ENCODE measurements around the gene VAC14.
A peak's percentile ranks its signal among the peaks of the same experiment; 100 is the strongest.

The VAC14 gene

DNA sequence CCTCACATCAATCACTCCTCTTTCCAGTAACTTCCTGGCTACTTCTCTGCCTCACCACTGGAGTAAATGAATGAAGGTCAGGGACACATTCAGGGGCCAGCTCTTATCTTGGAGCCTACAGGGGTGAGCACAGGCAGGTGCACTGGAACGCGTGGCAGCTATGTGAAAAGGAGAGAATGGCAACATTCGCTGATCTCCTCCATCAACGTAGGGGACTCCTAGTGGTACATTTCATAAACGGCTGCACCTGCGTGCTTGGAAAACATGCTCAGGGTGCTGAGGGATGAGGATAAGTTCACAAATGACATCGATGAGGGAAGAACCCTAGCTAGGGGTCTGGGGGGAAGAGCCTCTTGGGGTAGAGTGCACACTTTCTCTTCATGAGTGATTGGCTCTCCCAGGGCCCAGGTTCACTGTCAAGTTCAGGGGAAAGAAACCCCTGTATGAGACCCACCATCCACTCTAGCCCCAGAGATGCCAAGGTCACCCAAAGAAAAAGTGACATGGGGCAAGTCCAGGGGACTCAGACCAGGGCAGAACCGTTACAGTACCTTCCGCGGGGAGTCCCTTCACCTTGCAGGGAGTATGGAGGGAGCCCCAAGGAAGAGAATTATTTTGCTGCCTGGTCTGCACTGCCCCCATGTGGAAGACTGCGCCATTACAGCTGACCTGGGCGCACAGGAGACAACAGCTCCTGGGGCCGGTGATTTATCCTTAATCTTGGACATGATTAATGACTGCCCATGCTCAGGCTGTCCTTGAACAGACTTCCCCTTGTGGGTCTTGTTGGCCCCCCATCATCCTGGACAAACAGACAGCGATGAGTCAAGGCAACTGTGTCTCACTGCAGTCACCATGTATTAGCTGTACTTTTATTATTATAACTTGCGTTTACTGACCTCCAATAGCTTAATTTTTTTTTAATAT is 30.1 kb downstream of the VAC14 start:
- peak; percentile 61 for DNase-seq (ENCODE audit: low read depth, low spot score)
- TF ChIP-seq CTCF (IDR thresholded peaks at IDR 0.05; ENCODE audit: low read depth, low read length): peak; percentile 97
- in situ Hi-C loops (cut with HindIII; ENCODE audit: low sequenced_read_pairs): no loop called here
- no peak overlapping the region for H3K4me3 ChIP-seq (ENCODE audit: low read depth, low read length)

- no peak overlapping the region for H3K4me3 ChIP-seq (ENCODE audit: low read depth, low read length)
- no peak for DNase-seq (ENCODE audit: low read depth, low spot score)
- in situ Hi-C loops (cut with HindIII; ENCODE audit: low sequenced_read_pairs): no loop called here
- no peak for TF ChIP-seq CTCF (IDR thresholded peaks at IDR 0.05; ENCODE audit: low read depth, low read length)
These were observed 30.7 kb downstream of the VAC14 start for GRCh38 chr16:70770291-70770625.

DNA sequence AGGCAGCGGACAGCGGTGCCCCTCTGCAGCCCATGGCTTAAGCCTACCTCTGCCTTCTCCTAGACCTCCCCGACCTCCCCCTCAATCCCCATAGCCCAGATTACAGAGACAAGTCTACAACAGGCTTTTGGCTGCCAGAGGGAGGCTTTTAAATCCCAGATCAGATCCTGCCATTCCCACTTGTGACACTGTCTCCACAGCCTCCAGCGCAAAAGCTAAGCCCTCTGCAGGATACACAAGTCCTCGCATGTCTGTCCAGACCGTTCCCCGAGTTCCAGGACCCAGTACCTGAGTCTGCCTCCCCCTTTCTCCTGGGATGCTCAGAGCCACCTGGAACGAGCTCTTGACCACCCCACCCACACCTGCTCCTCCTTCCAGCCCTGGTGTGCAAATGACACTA is 31.2 kb downstream of the VAC14 start:
- in situ Hi-C loops (cut with HindIII; ENCODE audit: low sequenced_read_pairs): no loop called here
- TF ChIP-seq CTCF (IDR thresholded peaks at IDR 0.05; ENCODE audit: low read depth, low read length): no peak
- no peak overlapping the region for H3K4me3 ChIP-seq (ENCODE audit: low read depth, low read length)

GRCh38 chr16:70769131-70769530 is 31.8 kb downstream of the VAC14 start:
- in situ Hi-C loops (cut with HindIII; ENCODE audit: low sequenced_read_pairs): no loop called here
- no peak overlapping the region for H3K4me3 ChIP-seq (ENCODE audit: low read depth, low read length)
- no peak for DNase-seq (ENCODE audit: low read depth, low spot score)
- TF ChIP-seq CTCF (IDR thresholded peaks at IDR 0.05; ENCODE audit: low read depth, low read length): no peak

More for the DNA sequence above, 31.2 kb downstream of the VAC14 start:
- no peak for DNase-seq (ENCODE audit: low read depth, low spot score)

DNA sequence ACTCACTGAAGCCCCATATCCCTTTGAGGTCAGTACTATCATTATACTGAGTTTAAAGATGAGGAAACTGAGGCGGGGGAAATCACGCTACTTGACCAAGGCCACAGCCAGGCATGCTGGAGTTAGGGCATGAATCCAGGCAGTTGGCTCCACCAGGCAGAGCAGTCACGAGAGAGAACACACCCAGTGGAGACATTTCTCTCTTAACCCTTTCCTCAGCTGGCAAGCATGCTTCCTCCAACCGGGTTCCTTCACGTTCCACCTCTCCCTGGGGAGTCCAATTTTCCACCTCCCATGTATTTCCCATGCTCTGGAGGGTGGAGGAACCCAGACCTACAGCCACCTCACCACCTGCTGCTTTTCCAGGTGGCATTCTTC is 32.8 kb downstream of the VAC14 start:
- no peak for DNase-seq (ENCODE audit: low read depth, low spot score)
- no peak overlapping the region for H3K4me3 ChIP-seq (ENCODE audit: low read depth, low read length)
- TF ChIP-seq CTCF (IDR thresholded peaks at IDR 0.05; ENCODE audit: low read depth, low read length): no peak
- in situ Hi-C loops (cut with HindIII; ENCODE audit: low sequenced_read_pairs): no loop called here

GRCh38 chr16:70767377-70768202 is 33.4 kb downstream of the VAC14 start:
- H3K4me3 ChIP-seq (ENCODE audit: low read depth, low read length): no peak overlapping the region
- no peak for TF ChIP-seq CTCF (IDR thresholded peaks at IDR 0.05; ENCODE audit: low read depth, low read length)
- no peak for DNase-seq (ENCODE audit: low read depth, low spot score)
- in situ Hi-C loops (cut with HindIII; ENCODE audit: low sequenced_read_pairs): no loop called here

All from astrocyte of the spinal cord (primary cell).